Smooth muscle cell (in vitro differentiated cells): ENCODE measurements around the gene WFIKKN1. TPM values are rescaled to one million over a fixed set of nuclear protein-coding genes. Genes with fewer than 3 reads are reported as not detected.

Experiments used
- DNase-seq: peaks from one replicate; lab custom pipeline; 2025; ENCODE audit not compliant: unreplicated experiment; lab: John Stamatoyannopoulos, UW
- H2AFZ ChIP-seq: fragments of 200-600 bp; sonication (generic); 2 replicates; pipeline ENCODE4 v1.6.0; 2016; ENCODE audit warnings: antibody characterized with exemption, low read depth, mild to moderate bottlenecking
- H3F3A ChIP-seq: fragments of 200-600 bp; sonication (generic); 2 replicates; pipeline ENCODE4 v1.6.0; 2017; ENCODE audit warnings: antibody characterized with exemption, low read depth
- H3K27ac ChIP-seq: fragments of 200-600 bp; sonication (generic); 2 replicates; pipeline ENCODE4 v1.5.1; 2016; ENCODE audit warnings: low read depth, mild to moderate bottlenecking
- H3K27me3 ChIP-seq: fragments of 200-600 bp; sonication (generic); 2 replicates; pipeline ENCODE4 v1.6.1; 2016; ENCODE audit warnings: low read depth, mild to moderate bottlenecking
- H3K36me3 ChIP-seq: fragments of 200-600 bp; sonication (generic); 2 replicates; pipeline ENCODE4 v1.5.1; 2016; ENCODE audit warnings: low read depth
- H3K4me1 ChIP-seq: fragments of 200-600 bp; sonication (generic); 2 replicates; pipeline ENCODE4 v1.5.1; 2016; ENCODE audit warnings: low read depth
- H3K4me2 ChIP-seq: fragments of 200-600 bp; sonication (generic); 2 replicates; pipeline ENCODE4 v1.6.0; 2016; ENCODE audit warnings: mild to moderate bottlenecking
- H3K4me3 ChIP-seq: fragments of 200-600 bp; sonication (generic); 2 replicates; pipeline ENCODE4 v1.5.1; 2016; ENCODE audit warnings: mild to moderate bottlenecking
- H3K79me2 ChIP-seq: fragments of 200-600 bp; sonication (generic); 2 replicates; pipeline ENCODE4 v1.6.0; 2016; ENCODE audit warnings: low read depth, mild to moderate bottlenecking
- H3K9ac ChIP-seq: fragments of 200-600 bp; sonication (generic); 2 replicates; pipeline ENCODE4 v1.6.0; 2016; ENCODE audit warnings: low read depth
- H3K9me3 ChIP-seq: fragments of 200-600 bp; sonication (generic); replicated peaks from 2 replicates; pipeline ENCODE4 v1.5.1; 2016; ENCODE audit warnings: low read depth
- H4K20me1 ChIP-seq: fragments of 200-600 bp; sonication (generic); 2 replicates; pipeline ENCODE4 v1.6.0; 2016; ENCODE audit warnings: low read depth
- WGBS: methylation state at CpG from one replicate; pipeline ENCODE4 v1.1.7; 2016; ENCODE audit warnings: low lambda C conversion rate; 5-methylcytosine and 5-hydroxymethylcytosine counted together
- polyA plus RNA-seq: library from polyadenylated mRNA; unstranded; fragments of >200 nt; fragmentation: Nextera tagmentation; extraction: Ambion mirVana; gene quantifications from 2 replicates; pipeline ENCODE4 v1.2.1, GENCODE V29; 2016
- total RNA-seq: library from RNA; depleted of rRNA; stranded (reverse); fragments of >200 nt; gene quantifications from 2 replicates; pipeline ENCODE4 v1.2.3, GENCODE V29; 2014
- TF ChIP-seq, protein P1 (sequence below): fragments of 200-600 bp; sonication (generic); IDR thresholded peaks from 2 replicates; pipeline ENCODE4 v1.5.1; 2017; ENCODE audit warnings: borderline replicate concordance, mild to moderate bottlenecking, antibody characterized with exemption; ENCODE audit not compliant: insufficient read depth, poor library complexity, severe bottlenecking

Gene WFIKKN1
- total and polyA plus RNA-seq, 2 experiments from 2014 or later = 0.77 TPM; not detected in 1

DNA sequence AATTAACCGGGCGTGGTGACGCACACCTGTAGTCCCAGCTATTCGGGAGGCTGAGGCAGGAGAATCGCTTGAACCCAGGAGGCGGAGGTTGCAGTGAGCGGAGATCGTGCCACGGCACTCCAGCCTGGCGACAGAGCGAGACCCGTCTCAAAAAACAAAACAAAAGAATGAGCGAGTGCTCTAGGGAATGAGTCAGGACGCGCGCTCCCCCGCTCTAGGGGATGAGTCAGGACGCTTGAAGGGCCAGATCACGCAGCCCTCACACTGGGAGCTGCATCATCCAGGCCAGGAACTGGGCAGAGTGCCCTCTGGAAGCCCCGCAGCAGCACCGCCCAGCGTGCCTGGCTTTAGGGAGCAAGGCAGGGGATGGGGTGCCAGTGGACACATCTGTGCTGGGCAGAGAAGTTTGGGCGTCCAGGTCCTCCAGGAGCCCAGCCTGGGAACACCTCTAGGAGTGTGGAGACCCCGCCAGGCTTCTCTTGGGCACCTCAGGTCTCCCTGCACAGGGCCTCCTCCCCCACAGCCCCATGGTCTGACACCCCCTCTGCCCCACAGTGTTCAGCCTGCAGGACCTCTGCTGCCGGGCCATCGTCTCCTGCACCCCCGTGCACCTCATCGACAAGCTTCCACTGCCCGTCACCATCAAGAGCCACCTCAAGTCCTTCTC is 3.9 kb upstream of the WFIKKN1 start:
- H3K4me2 ChIP-seq = peak overlapping the region; percentile 59
- H3K9ac ChIP-seq = peak overlapping the region; percentile 88
- TF ChIP-seq, protein P1, sequence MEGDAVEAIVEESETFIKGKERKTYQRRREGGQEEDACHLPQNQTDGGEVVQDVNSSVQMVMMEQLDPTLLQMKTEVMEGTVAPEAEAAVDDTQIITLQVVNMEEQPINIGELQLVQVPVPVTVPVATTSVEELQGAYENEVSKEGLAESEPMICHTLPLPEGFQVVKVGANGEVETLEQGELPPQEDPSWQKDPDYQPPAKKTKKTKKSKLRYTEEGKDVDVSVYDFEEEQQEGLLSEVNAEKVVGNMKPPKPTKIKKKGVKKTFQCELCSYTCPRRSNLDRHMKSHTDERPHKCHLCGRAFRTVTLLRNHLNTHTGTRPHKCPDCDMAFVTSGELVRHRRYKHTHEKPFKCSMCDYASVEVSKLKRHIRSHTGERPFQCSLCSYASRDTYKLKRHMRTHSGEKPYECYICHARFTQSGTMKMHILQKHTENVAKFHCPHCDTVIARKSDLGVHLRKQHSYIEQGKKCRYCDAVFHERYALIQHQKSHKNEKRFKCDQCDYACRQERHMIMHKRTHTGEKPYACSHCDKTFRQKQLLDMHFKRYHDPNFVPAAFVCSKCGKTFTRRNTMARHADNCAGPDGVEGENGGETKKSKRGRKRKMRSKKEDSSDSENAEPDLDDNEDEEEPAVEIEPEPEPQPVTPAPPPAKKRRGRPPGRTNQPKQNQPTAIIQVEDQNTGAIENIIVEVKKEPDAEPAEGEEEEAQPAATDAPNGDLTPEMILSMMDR = no peak
- no peaks in the 10 kb centered on the region for H3K9me3 ChIP-seq
- no peaks in the 10 kb centered on the region for H3K36me3 ChIP-seq
- peak; percentile 57 for DNase-seq
- H3F3A ChIP-seq = peaks cover 8% of the 10 kb centered on the region
- H3K27ac ChIP-seq = peak overlapping the region; percentile 96
- H2AFZ ChIP-seq = no peak overlapping the region
- H3K79me2 ChIP-seq = no peaks in the 10 kb centered on the region
- no peaks in the 10 kb centered on the region for H3K27me3 ChIP-seq
- 51% methylated on average over 28 of the region's 29 CpGs for WGBS
- H4K20me1 ChIP-seq = peaks cover 1% of the 10 kb centered on the region
- no peak overlapping the region for H3K4me3 ChIP-seq
- peaks cover 27% of the 10 kb centered on the region for H3K4me1 ChIP-seq

DNA sequence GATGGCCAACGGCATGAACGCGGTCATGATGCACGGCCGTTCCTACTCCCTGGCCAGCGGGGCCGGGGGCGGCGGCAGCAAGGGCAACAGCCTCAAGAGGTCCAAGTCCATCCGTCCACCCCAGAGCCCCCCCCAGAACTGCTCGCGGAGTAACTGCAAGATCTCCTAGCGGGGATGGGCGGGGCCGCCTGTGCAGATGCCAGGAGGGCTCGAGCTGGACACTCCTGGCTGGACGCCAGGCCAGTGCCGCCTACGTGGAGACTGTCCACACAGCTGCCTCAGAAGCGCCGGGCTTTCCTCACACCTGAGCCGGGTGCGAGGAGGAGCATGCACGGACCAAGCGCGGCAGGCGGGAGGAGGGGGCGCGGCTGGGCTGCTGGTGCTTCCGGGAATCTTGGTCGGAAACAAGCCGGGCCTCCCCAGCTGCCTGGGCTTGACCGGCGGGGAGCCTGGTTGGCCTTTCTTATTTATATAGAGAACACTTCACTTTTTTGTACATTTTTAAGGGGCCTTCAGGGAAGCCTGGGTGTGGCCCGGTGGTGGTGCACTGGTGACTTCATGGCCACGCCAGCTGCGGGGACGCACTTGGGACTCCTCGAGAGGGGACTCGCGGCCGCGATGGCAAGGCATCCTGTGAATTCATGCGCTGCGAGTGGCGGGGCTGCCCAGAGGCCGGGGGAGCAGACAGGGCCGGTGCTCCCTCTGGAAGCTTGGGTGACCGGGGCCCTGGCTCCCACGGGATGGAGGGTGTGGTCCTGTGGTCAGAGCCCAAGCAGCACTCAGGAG is 3.1 kb upstream of the WFIKKN1 start:
- Histone ChIP-seq H3K4me3 (no peak overlapping the region), H3F3A (peaks cover 8% of the 10 kb centered on the region), H3K36me3 (no peaks in the 10 kb centered on the region), H2AFZ (no peak overlapping the region), H4K20me1 (no peaks in the 10 kb centered on the region), H3K9me3 (no peaks in the 10 kb centered on the region), H3K4me1 (peaks cover 25% of the 10 kb centered on the region), H3K9ac (no peak overlapping the region), H3K4me2 (peak overlapping the region; percentile 59), H3K27me3 (no peaks in the 10 kb centered on the region), H3K79me2 (no peaks in the 10 kb centered on the region), H3K27ac (peak overlapping the region; percentile 96)
- 94% methylated on average over 50 of the region's 50 CpGs for WGBS
- TF ChIP-seq, protein P1 = no peak
- DNase-seq = no peak

DNA sequence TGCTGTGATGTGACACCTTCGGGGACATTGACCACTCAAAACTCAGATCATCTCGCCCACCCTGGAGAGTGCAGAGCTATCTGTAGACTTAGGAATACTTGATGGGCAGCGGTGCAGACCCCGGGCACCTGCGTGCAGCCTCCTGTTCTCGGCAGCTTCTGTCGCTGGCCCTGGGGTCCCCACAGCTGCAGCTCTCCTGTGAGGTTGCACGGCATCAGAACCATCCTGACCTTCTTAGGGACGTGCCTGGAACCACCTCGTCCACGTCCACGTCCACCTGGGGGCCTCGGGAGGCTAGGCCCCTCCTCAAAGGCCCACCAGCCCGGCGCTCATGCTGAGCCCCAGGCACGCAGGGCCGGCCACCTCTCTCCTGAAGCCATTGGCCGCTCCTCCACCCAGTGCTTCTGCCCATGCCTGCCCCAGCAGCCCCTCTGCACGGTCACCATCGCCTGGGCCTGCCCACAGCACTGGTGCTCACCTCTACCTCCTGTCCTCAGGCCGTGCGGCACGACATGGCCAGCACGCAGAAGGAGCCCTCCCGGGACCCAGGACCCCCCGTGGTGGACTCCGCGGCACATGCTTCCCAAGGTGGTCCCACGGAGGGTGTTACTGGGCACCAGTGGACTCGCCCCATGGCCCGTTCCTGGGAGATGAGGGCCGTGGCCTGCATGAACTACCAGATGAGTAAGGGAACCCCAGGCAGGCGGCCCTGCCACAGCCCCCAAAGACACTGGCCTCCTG is 2.3 kb upstream of the WFIKKN1 start:
- Histone ChIP-seq H3F3A (peaks cover 8% of the 10 kb centered on the region), H3K36me3 (no peaks in the 10 kb centered on the region), H3K4me3 (no peak overlapping the region), H3K9me3 (no peaks in the 10 kb centered on the region), H2AFZ (no peak overlapping the region), H3K27me3 (no peaks in the 10 kb centered on the region), H3K4me1 (peaks cover 25% of the 10 kb centered on the region), H3K79me2 (no peaks in the 10 kb centered on the region), H4K20me1 (no peaks in the 10 kb centered on the region), H3K9ac (no peak overlapping the region), H3K27ac (no peak overlapping the region), H3K4me2 (no peak overlapping the region)
- no peak for DNase-seq
- TF ChIP-seq, protein P1 = no peak
- 96% methylated on average over 33 of the region's 33 CpGs for WGBS
